ENCODE measurements around the gene KCNA10. TPM values are rescaled to one million over a fixed set of nuclear protein-coding genes. Genes with fewer than 3 reads are reported as not detected.

KCNA10 gene
- total RNA-seq (not detected), polyA plus RNA-seq (ENCODE audit: insufficient read length in 6 of 6) (not detected)
- long read RNA-seq, donor 1 = 0 reads
- long read RNA-seq, donor 2 = 0 reads
- long read RNA-seq, donor 3 = 0 reads
- long read RNA-seq, donor 4 = 0 reads
- long read RNA-seq, donor 5 = 0 reads
- long read RNA-seq, donor 6 = 0 reads
- long read RNA-seq, donor 7 = 0 reads
- long read RNA-seq, donor 8 = 0 reads
- long read RNA-seq, donor 9 = 0 reads
- long read RNA-seq, donor 10 = 0 reads
- long read RNA-seq, donor 11 = 0 reads
- long read RNA-seq, donor 12 = 0 reads

GRCh38 chr1:110519125-110519810 is at the start of gene KCNA10:
KCNA10 (minus strand) TSS chr1:110519175; CDS start chr1:110518787, 388 bp downstream.
- Histone ChIP-seq H3K27me3 (peaks cover 0 to 27% of the 10 kb centered on the region in 2 donors), H3K4me1 (no peaks in the 10 kb centered on the region), H3K4me3 (no peak within 1 kb of the TSS), H3K36me3 (no peaks in the 10 kb centered on the region), H3K9me3 (no peaks in the 10 kb centered on the region), H3K27ac (no peak within 1 kb of the TSS)
- no peak for ATAC-seq
- no peak for DNase-seq
- intact Hi-C loops (cut with DNase I) = no loop called here
- TF ChIP-seq, protein P1, sequence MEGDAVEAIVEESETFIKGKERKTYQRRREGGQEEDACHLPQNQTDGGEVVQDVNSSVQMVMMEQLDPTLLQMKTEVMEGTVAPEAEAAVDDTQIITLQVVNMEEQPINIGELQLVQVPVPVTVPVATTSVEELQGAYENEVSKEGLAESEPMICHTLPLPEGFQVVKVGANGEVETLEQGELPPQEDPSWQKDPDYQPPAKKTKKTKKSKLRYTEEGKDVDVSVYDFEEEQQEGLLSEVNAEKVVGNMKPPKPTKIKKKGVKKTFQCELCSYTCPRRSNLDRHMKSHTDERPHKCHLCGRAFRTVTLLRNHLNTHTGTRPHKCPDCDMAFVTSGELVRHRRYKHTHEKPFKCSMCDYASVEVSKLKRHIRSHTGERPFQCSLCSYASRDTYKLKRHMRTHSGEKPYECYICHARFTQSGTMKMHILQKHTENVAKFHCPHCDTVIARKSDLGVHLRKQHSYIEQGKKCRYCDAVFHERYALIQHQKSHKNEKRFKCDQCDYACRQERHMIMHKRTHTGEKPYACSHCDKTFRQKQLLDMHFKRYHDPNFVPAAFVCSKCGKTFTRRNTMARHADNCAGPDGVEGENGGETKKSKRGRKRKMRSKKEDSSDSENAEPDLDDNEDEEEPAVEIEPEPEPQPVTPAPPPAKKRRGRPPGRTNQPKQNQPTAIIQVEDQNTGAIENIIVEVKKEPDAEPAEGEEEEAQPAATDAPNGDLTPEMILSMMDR (IDR thresholded peaks at IDR 0.05) = no peak

GRCh38 chr1:110566836-110567235 is 47.9 kb upstream of the KCNA10 start:
- H3K4me1 ChIP-seq = no peaks in the 10 kb centered on the region
- TF ChIP-seq, protein P1 (IDR thresholded peaks at IDR 0.05) = no peak
- intact Hi-C loops (cut with DNase I) = no loop called here
- H3K36me3 ChIP-seq = no peaks in the 10 kb centered on the region
- H3K4me3 ChIP-seq = no peak overlapping the region
- H3K27me3 ChIP-seq = peaks cover 0 to 42% of the 10 kb centered on the region in 2 donors
- no peaks in the 10 kb centered on the region for H3K9me3 ChIP-seq
- no peak for ATAC-seq
- DNase-seq = no peak
- H3K27ac ChIP-seq = no peak overlapping the region

DNA sequence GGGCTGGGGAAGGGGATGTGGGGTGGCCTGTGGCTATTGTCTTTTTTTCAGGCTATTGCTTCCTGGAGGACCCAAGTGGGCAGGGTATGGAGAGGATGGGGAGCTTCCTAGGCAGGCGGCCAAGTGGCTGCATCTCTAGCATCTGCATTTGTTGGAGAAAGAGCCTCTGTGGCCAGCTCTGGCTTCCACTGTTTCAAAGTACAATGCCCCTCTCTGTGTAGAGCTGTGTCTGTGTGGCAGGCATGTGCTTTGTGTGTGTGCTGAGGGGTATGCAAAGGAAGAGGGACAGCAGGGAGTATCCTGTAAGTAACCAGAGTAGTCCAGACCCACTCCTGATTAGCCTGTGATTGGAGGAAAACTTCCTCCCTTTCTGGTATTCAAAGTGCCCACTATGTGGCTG is 46.6 kb upstream of the KCNA10 start:
- H3K4me3 ChIP-seq = no peak overlapping the region
- TF ChIP-seq, protein P1 (IDR thresholded peaks at IDR 0.05) = no peak
- intact Hi-C loops (cut with DNase I) = no loop called here
- ATAC-seq (no peak), DNase-seq (no peak)
- H3K27ac ChIP-seq = no peak overlapping the region
- no peaks in the 10 kb centered on the region for H3K36me3 ChIP-seq
- no peaks in the 10 kb centered on the region for H3K9me3 ChIP-seq
- H3K27me3 ChIP-seq = peaks cover 0 to 34% of the 10 kb centered on the region in 2 donors
- H3K4me1 ChIP-seq = no peaks in the 10 kb centered on the region

DNA sequence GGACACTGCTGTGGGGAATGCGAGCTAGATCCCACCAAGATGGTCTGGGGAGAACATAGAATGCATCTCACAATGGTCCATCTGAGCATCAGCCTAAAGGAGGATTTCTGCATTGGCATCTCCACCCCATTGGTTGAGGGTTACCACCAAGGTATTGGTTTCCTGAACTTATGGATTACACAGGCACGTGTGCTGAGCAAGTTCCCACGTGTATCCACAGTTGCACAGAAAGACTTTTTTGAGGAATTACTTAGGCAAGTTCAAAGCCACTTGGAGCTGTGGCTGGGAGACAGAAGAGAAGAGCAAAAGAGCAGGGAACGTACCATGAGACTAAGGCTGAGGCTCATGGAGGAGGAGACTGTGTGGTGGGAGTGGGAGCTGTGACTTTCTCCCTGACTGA is 44.1 kb upstream of the KCNA10 start:
- Histone ChIP-seq H3K9me3 (no peaks in the 10 kb centered on the region), H3K36me3 (no peaks in the 10 kb centered on the region), H3K4me3 (no peak overlapping the region), H3K4me1 (no peaks in the 10 kb centered on the region), H3K27ac (no peak overlapping the region), H3K27me3 (peaks cover 0 to 40% of the 10 kb centered on the region in 2 donors)
- intact Hi-C loops (cut with DNase I) = no loop called here
- TF ChIP-seq, protein P1 (IDR thresholded peaks at IDR 0.05) = no peak
- DNase-seq = no peak
- no peak for ATAC-seq

DNA sequence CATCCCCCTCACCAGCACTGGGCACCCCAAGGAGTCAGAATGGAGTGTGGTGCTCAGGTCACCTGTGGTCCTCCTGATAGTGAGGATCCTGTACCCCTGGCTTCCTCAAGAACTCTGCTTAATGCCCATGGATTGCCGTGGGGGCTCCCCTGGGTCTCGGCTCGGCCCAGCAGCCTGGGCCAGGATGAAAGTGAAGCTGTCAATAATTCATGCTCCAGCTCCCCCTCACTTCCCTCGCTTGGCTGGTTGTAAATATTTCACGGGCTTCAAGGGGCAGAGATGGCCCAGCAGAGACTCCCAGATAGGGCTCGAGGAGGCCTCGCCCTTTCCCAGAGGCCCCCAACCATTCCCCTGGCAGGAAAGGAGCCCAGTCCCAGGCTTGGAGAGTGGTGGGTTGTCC is 42.6 kb upstream of the KCNA10 start:
- no peak overlapping the region for H3K4me3 ChIP-seq
- H3K27me3 ChIP-seq = peaks cover 0 to 45% of the 10 kb centered on the region in 2 donors
- no peaks in the 10 kb centered on the region for H3K4me1 ChIP-seq
- intact Hi-C loops (cut with DNase I) = no loop called here
- H3K9me3 ChIP-seq = no peaks in the 10 kb centered on the region
- H3K27ac ChIP-seq = no peak overlapping the region
- H3K36me3 ChIP-seq = no peaks in the 10 kb centered on the region
- DNase-seq = no peak
- TF ChIP-seq, protein P1 (IDR thresholded peaks at IDR 0.05) = no peak
- no peak for ATAC-seq
